Measurements from ENCODE around the gene KRTAP8-1. TPM values are rescaled to one million over a fixed set of nuclear protein-coding genes. Genes with fewer than 3 reads are reported as not detected.

KRTAP8-1 gene
- total RNA-seq = not detected in 2 replicates

GRCh38 chr21:30813174-30813573 is at the start of gene KRTAP8-1:
Gene KRTAP8-1, minus strand, starts transcription at chr21:30813274. Its CDS starts 54 bp downstream, at chr21:30813220.

GRCh38 chr21:30829659-30830058 is 16.6 kb upstream of the KRTAP8-1 start, which contains the start of gene KRTAP7-1:
Gene KRTAP7-1, minus strand, starts transcription at chr21:30829759. Its CDS starts 61 bp downstream, at chr21:30829698.

Small RNA genes lying within 50 kb of the gene (small RNA-seq; reads per million reads assigned to genes)
- not detected for gene AP000244.1
- not detected for gene KRTAP8-2P
- not detected for gene KRTAP8-3P

Other genes starting within 250 kb of the KRTAP8-1 start
- gene KRTAP22-2, start 222.9 kb downstream of the KRTAP8-1 start, total RNA-seq = not detected in 2 replicates
- not detected in 2 replicates for gene KRTAP6-3, start 220.8 kb downstream of the KRTAP8-1 start, total RNA-seq
- not detected in 2 replicates for gene KRTAP6-2, start 214.4 kb downstream of the KRTAP8-1 start, total RNA-seq
- gene KRTAP22-1, start 212.2 kb downstream of the KRTAP8-1 start, total RNA-seq = not detected in 2 replicates
- gene KRTAP6-1, start 199.3 kb downstream of the KRTAP8-1 start, total RNA-seq = not detected in 2 replicates
- gene KRTAP20-1, start 196.8 kb downstream of the KRTAP8-1 start, total RNA-seq = not detected in 2 replicates
- gene KRTAP20-4, start 192.6 kb downstream of the KRTAP8-1 start, total RNA-seq = not detected in 2 replicates
- gene KRTAP20-2, start 178.1 kb downstream of the KRTAP8-1 start, total RNA-seq = not detected in 2 replicates
- gene KRTAP20-3, start 170.4 kb downstream of the KRTAP8-1 start, total RNA-seq = not detected in 2 replicates
- not detected in 2 replicates for gene KRTAP21-3, start 94.5 kb downstream of the KRTAP8-1 start, total RNA-seq
- not detected in 2 replicates for gene KRTAP21-2, start 66.0 kb downstream of the KRTAP8-1 start, total RNA-seq
- gene KRTAP21-1, start 57.8 kb downstream of the KRTAP8-1 start, total RNA-seq = not detected in 2 replicates
- gene KRTAP7-1, start 16.5 kb upstream of the KRTAP8-1 start, total RNA-seq = not detected in 2 replicates
- not detected in 2 replicates for gene KRTAP11-1, start 68.3 kb upstream of the KRTAP8-1 start, total RNA-seq
- not detected in 2 replicates for gene KRTAP19-8, start 225.2 kb upstream of the KRTAP8-1 start, total RNA-seq